Endothelial cell of umbilical vein (primary cell): ENCODE measurements around the gene KLK13.

Source experiments
- CTCF ChIP-seq, 2 donors: IDR thresholded peaks; 1 replicate in 1 of 2; 2 replicates in 1 of 2; pipeline ENCODE4 v1.5.1; 2011; ENCODE audit warnings: low read length in 2 of 2, mild to moderate bottlenecking in 2 of 2, moderate library complexity in 2 of 2, control low read depth in 1 of 2, inconsistent platforms in 1 of 2, low read depth in 1 of 2; ENCODE audit not compliant: insufficient read depth in 1 of 2; ENCODE audit errors: extremely low read depth in 1 of 2
- POLR2AphosphoS5 ChIP-seq: IDR thresholded peaks from 2 replicates; pipeline ENCODE4 v1.6.1; 2012; ENCODE audit warnings: low read depth, mild to moderate bottlenecking, control low read depth, low read length, moderate library complexity; ENCODE audit not compliant: insufficient read depth

GRCh38 chr19:51103926-51104341, 39.0 kb upstream of the KLK13 start:
- no peak for TF ChIP-seq CTCF (IDR thresholded peaks at IDR 0.05; ENCODE audit: extremely low read depth in 1 of 2, insufficient read depth in 1 of 2, low read depth in 1 of 2, low read length in 2 of 2)
- TF ChIP-seq POLR2AphosphoS5 = no peak
